ENCODE data around the gene NFX1.

- TF ChIP-seq CTCF (IDR thresholded peaks at IDR 0.05; ENCODE audit: insufficient read depth, low read length) (no peak), POLR2AphosphoS5 (IDR thresholded peaks at IDR 0.05; ENCODE audit: low read depth) (no peak)
Measured at GRCh38 chr9:33291031-33291397, 698 bp downstream of the NFX1 start.

All from HL-60 (cell line).